Embryonic facial prominence (tissue), 1 donor: Measurements from ENCODE around the gene CCDC201.
"Not testable (repeated sequence)": the region's sequence is repeated elsewhere in the genome, so short reads cannot be mapped to it uniquely, and the experiment has no call there.

ENCODE experiments used
- DNase-seq: peaks from one replicate; pipeline ENCODE4 v3.0.0-alpha.2; 2016; ENCODE audit errors: extremely low spot score

Gene CCDC201

DNA sequence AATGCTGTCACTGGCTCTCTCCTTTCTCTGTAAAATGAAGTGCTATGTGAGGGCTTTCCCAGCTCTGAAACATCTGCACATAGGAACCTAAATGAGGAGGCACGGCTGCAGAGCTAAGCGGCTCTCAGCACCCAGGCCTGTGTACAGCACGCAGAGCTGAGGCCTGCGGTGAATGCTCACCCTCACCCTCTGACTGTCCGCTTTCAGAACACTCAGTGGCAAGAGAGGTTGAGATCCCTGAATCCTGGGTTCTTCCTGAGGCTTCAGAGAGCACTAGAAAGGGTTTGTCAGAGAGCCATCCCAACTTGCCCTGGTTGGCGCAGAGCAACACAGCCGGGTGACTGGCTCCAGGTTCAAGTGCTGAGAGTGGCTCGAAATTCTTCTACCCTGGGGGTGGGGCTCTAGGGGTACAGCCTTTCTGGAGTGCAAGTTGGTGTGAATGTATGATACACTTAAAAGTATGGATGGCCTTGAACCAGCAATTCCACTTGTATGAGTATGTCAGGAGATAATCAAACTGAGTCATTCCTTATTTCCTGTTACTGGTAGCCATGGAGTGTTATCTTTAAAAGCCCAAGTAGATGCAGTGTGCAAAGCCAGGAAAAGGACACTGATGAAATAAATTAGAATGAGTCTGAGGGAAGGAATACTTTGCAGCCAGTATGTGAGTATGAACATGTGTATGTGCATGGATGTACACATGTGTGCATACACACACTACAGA is 1.7 kb upstream of the CCDC201 start:
- DNase-seq, result no peak

DNA sequence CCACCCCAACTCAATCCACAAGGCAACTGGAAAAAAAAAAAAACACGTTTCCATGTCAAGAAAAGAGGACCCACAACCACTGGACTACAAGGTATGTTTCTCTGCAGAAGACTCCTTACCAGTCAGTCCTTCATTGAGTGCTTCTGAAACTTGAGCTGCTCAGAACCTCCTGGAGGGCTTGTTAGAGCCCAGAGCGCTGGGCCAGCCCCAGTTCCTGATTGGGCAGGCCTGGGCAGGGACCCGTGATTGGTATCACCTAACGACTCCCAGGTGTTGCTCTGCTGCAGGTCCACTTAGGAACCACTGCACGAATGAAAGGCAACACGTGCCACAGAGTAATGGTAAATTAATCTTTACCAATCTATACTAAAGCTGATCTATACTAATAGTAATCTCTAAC is 473 bp upstream of the CCDC201 start:
- DNase-seq, result no peak

DNA sequence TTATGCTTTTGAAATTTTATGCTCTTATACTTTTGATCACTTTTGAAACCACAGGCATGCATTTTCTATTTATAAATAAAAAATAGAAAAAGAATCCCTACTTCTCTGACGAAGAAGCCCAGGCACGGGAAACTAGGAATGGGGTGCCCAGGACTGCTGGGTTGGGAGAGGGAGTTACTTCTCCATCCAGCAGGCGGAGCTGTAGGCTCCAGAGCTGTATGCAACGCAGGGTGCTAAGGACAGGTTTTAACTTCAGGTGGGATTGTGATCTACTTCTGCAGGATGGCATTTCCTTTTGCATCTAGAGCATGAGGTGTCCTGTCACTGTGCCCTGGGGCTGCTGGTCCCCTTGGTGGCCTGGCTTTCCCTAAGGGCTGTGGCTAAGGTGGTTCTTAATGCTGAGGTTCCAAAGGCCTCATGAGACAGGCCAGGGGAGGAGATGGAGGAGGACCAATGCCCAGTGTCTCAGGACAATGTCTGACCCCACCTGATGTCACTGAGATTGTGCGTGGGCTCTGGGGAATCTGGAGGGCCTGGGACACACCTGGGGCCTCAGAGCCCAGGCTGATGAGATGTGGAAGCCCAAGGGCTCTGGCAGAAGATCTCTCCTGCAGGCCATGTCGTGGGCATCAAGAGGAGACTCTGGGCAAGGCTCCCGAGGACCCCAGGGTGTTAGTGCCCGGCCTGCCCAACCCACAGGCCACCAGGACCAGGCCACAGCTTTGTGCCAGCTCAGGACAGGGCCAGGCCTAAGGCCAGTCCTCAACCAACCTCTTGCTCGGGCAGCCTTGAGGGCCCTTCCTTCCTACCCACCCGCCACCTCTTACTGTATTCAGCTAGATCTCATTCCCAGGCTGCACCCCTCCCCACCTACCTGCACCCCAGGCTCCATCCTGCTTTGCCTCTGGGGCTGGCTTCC is 507 bp downstream of the CCDC201 start:
- no peak for DNase-seq

DNA sequence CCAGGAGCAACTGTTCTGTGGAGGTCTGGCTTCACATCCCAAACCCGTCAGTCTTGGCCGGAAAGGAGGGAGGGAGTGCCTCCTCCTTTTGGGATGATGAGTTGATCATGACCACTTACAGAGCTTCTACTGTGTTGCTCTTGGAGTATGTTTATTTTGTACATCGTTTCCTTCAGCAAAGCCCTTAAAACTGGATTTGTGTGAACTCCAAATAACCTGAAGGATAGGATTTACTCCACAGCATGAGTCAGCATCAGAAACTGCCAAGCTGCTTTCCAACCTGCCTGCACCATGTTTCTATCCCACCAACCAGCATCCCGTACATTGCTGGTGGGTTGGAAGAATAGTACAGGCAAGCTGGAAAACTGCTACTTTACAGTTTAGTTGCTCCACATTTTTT is 3.5 kb downstream of the CCDC201 start:
- DNase-seq, result no peak

DNA sequence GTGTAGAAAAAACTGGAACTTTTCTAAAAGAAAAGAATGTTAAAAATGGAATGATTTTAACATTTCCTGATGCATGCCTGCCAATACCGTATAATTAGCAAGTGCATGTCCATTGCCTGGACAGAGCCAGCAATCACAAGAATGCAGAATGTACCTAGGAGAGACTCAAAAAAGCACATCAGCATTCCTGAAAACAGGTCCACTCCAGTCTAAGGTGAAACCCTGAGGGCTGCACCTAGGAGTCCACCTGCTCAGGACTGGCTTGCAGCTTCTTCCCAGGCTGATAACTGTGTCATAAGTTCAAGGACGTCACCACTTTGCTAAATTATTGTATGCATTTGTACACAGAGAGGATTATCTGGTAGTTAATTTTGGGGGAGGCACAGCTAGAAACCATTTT is 5.4 kb downstream of the CCDC201 start:
- no peak for DNase-seq

DNA sequence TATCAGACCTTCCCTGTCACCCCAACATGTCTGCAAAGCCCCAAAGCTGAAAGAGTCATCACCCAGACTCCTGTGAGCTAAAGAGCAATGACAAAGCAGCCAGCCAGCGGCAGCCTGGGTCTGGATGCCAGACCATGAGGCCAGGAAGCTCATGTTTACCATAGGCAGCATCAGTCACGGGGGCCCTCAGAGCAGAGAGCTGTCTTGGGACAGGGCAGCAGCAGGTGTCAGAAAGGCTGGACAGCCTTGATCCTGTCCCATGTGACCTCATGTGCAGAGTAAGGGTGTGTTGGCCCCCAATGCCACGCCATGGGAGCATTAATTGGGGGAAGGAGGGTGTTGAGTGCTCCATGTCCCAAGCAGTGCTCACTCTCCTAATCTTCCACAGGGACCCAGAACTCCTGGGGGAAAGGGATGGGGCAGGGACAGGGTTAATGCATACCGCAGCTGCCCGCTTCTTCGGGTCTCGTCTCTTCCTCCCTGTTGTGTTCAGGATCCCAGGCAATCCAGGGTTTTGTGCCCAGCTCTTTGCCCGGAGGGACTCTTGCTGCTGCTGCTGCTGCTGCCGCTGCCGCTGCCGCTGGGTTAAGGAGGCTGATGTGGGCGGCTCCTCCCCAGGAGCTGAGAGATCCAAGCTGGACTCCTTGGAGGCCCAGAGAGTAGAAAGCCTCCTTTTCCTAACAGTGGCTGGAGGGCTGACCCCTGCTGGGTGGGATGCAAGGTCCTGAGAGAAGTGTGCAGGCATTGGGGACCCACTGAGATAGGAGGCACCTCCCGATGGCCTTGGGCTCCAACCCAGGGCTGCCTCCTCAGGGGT is 7.1 kb downstream of the CCDC201 start:
- DNase-seq, result no peak

DNA sequence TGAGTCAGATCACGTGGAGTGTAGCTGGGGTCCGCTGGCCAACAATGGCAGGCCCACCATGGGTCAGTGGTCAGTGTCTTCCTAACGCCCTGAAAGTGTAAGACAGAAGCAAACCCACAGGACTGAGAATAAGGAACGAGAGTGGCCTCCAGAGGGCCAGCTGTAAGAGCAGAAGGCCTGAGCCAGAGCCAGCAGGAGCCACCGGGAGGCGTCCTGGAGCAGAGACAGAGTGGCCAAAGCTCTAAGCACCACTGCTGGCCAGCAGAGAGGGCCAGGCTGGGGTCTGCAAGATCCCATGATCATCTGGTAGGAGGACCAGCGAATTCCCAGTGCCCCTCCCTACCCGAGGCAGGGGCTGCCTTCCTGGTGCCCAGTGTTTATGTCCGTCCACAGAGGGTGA is 9.2 kb downstream of the CCDC201 start:
- DNase-seq, result no peak

DNA sequence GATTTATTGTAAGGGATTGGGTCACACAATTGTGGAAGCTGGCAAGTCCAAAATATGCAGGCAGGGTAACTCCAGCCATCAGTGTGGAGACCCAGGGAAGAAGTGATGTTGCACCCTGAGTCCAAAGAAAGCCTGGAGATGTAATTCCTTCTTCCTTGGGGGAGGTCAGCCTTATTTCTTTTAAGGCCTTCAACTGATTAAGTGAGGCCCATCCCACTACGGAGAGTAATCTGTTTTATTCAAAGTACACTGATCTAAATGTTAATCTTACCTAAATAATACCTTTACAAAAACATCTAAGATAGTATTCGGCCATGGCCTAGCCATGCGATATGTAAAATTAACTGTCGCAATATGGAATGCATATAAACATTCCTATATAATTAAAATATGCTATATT is 16.0 kb downstream of the CCDC201 start:
- not testable (repeated sequence) for DNase-seq

DNA sequence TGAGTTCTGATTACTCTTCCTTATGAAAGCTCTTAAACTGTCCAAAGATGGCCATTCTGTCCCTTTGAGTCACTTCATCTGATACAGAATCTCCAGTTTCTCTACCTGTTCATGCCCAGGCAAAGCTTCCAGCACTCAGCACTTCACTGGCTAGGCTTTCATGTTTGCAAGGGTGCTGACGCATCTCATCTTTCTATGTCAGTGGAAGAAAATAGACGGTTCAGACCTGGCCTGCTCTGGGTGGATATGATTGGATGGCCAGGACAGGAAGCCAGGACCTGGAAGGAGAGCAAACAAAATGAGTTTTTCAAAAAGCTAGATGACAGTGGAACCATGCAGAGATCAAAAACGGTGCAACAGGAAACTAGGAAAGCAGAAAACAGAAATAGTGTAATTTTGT is 17.2 kb downstream of the CCDC201 start:
- DNase-seq, result not testable (repeated sequence)

DNA sequence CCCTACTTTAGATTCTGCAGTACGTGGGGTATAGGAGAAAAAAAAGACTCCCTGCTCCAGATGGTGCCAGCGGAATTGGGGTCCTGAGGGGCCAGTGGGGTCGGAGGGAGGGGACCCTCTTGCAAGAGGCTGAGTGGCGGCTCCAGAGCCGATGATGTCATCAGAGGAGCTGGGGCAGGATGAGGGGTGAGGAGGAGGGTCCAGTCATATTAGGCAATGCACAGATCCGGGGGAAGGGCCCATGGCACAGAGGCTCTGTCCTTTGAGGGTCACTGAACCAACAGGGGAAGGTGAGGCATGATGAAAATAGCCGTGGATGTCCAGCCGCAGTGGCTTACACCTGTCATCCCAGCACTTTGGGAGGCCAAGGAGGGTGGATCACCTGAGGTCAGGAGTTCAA is 19.4 kb downstream of the CCDC201 start:
- not testable (repeated sequence) for DNase-seq

DNA sequence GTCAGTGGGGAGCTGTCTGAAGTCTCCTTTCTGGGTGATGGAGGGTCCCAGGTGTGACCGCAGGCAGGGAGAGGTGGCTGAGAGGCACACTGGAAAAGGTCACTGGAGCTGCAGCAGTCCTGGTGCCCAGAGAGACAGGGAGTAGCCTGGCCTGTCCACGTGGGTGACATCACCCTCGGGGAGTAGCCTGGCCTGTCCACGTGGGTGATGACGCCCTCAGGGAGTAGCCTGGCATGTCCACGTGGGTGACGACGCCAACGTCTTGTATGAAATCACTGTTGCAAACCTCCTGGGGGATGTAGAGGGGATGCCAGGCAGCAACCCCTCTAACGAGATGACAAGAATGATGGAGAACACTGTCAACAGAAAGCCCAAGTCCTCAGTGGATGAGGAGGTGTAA is 19.9 kb downstream of the CCDC201 start:
- DNase-seq, result not testable (repeated sequence)

DNA sequence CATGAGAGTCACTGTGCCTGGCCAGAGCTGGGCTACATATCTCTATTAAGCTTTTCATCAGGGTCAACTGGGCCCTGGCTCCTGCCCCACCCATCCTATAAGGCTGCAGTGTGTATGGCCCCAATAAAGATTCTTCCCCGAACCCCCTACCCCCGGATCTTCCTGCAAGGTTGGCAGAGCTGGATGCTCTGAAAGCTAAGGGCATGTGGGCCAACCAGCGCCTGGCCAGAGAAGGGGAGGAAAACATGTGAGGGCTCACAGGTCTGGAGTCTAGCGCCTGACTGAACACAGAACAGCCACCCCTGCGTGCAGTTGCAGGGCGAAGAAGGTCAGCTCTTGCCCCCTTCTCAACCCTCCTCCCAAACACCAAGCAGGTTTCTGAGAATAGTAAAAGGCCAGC is 24.1 kb downstream of the CCDC201 start:
- not testable (repeated sequence) for DNase-seq

DNA sequence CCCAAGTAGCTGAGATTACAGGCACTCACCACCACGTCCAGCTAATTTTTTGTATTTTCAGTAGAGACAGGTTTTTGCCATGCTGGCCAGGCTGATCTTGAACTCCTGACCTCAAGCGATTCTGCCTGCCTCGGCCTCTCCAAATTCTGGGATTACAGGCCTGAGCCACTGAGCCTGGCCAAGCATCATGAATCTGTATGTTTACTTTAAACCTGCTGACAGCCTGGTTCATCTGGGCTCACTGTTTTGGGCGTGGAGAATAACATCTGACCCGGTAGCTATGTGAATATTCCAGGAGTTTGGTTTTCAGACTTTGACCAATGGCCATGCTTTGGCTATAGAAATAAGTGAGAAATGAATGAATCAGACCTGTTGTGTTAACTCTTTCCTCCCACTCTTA is 26.3 kb downstream of the CCDC201 start:
- not testable (repeated sequence) for DNase-seq

DNA sequence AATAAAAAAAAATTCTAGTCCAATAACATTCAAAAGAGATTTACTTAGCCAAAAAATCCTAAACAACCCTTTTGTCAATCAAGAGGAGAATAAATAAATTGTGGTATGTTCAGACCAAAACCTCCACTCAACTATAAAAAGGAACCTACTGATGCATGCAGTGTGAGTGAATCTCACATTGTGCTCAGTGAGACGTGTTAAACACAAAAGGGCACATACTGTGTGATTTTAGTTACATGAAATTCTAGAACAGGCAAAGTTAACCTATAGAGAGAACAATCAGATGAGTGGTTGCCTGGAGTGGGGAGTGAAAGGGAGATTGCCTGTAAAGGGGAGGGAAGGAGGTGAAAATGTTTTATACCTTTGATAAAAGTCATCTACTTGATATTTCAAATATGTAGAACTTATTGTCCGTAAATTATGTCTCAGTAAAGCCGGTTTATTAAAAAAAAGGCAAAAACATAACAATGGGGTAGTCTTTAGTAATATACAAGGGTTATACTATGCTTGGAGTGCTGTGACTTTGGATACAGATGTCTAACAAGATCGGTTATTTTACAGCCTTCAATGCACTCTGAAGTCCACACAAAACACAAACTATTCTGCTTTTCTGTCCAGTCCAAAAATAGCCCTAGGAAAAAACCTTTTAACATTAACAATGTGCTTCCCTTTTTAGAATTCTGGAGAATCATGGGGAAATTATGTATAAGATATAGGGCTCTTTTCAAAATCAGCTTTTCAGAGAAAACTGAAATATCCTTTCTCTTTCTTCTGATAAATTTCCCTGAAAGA is 30.8 kb downstream of the CCDC201 start:
- not testable (repeated sequence) for DNase-seq

DNA sequence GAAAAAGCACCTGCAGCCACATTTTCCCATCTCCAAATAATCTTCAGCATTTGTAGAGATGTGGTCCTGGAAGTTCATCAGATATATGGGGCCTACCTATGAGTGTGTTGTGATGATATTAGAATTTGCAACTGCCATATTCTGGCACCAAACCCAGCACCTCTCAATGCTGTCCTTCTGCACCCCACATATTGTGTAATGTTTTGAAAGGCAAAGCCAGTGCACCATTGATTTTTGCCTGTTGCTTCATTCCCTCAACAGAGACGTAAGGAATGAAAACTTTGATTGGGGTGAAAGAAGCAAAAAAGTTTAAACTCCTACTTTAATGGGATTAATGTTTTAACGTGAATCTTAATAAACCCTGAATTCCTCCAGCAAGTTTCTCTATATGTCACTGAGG is 34.0 kb downstream of the CCDC201 start:
- DNase-seq, result not testable (repeated sequence)

DNA sequence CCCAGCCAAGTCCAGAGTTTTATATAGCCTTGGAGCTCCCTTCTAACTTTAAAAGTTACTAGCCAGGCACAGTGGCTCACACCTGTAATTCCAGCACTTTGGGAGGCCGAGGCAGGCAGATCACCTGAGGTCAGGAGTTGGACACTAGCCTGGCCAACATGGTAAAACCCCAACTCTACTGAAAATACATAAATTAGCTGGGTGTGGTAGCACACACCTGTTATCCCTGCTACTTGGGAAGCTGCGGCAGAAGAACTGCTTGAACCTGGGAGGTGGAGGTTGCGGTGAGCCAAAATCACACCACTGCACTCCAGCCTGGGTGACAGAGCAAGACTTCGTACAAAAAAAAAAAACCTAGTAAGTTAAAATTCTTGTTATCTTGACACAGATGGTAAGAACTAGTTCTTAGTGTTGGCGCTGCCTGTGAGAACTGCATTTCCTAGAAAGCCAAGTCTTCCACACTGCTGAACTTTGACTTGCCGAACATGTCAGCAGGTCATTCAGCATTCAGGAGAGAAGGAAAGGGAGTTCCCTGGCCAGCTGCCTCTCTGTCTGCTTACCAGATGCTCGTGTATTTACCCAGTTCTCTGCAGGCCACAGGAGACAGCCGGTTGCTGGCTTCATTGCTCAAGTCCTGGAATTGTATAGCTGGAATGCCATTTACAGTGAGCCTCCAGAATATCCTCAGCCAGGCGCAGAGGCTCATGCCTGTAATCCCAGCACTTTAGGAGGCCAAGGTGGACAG is 40.3 kb downstream of the CCDC201 start:
- not testable (repeated sequence) for DNase-seq

DNA sequence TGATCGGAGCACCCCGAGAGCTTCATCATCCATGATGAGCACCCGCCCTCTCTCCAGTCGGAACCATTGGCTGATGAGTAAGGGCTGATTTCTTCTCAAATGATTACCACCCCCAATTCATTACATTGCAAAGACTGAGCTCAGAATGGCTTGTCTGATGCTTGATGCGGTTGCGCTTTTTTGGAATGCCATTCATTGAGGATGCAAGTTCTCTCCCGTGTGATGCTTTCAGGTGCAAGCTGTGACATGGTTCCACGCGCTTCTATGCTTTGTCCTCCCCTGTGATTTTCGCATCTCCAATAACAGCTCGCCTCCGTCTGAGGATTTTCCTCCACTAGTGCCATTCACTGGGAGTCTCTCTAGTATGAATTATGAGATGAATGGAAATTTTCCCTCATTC is 43.0 kb downstream of the CCDC201 start:
- DNase-seq, result not testable (repeated sequence)

DNA sequence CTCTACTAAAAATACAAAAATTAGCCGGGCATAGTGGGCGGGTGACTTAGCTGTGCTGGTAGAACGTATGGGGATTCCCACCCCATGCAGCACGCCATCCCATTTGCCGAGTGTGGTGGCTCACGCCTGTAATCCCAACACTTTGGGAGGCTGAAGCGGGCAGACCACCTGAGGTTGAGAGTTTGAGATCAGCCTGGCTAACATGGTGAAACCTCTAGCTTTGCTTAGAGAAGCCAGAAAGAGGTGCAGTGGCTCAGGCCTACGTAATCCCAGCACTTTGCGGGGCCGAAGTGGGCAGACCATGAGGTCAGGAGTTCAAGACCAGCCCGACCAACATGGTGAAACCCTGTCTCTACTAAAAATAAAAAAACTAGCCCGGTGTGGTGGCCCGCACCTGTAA is 45.2 kb downstream of the CCDC201 start:
- not testable (repeated sequence) for DNase-seq

DNA sequence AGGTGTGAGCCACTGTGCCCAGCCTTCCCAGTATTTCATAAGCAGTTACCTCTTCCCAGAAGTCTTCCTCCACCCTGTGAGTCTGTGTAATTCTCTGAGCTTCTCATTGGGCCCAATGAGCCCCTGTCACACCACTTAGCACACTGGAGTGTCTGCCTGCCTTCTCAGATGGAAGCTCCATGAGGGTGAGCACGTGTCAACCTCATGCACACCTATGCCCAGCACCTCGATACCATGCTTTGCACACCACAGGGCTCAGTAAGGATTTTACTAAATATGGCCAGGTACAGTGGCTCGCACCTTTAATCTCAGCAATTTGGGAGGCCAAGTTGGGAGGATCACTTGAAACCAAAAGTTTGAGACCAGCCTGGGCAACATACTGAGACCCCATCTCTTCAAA is 46.3 kb downstream of the CCDC201 start:
- not testable (repeated sequence) for DNase-seq

DNA sequence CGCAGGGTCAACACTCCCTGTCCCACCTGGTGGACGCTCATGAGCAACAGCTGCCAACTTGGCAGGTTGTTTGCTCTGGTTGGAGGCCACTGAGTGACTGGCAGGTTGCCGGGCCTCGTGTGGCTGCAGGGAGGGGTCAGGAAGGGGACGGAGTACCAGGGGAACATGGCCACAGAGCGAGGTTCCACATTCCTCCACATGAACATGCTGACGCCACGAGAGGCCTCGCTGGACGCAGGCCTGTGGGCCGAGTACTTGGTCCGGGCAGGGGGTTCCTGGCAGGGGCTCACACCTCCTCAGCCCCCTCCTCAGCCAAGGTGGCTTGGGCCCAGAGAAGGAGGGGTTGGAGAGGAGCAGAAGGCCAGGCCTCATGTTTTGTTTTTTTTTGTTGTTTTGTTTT is 54.1 kb downstream of the CCDC201 start:
- DNase-seq, result not testable (repeated sequence)

DNA sequence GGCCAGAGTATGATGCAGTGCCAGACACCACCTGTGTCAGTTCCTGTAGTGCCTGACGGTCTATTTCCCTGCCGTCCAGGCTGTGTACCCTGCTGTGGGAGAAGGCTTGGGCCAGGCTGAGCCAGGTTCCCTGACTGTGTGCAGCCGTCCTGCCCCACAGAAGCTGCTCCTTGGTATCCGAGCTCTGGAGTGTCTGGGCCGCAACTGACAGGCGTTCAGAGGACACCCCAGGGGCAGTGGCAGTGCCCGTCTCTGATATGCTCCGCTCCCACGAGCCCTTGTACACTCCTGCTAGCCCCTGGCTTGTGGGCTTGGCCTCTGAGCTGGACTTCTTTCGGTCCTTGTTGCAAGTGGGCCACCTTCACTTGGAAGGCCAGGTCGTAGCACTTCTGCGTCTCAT is 55.0 kb downstream of the CCDC201 start:
- not testable (repeated sequence) for DNase-seq
